ENCODE measurements around the gene RYR3.

DNA sequence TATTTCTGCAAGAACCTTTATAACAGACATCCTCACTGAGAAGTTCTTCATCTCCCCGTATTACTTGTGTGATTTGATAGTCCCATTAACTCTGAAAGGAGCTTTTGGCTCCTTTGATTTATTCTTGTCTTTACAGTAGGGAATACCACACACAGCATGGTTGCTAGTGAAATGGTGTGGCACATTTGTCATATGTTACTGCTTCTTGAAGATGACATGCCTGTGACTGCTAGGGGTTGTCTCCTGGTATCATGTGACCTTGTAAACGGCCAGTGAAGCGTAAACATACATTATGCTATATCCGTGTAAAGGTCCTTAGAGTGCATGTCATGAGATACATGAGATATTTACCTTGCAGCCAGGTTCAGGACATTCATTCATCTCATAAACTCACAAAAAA lies 197.9 kb downstream of the RYR3 start:
- TF ChIP-seq MTF2 (CRISPR knock-in tag; IDR thresholded peaks at IDR 0.05; ENCODE audit: borderline replicate concordance) = no peak
- TF ChIP-seq, protein P1, sequence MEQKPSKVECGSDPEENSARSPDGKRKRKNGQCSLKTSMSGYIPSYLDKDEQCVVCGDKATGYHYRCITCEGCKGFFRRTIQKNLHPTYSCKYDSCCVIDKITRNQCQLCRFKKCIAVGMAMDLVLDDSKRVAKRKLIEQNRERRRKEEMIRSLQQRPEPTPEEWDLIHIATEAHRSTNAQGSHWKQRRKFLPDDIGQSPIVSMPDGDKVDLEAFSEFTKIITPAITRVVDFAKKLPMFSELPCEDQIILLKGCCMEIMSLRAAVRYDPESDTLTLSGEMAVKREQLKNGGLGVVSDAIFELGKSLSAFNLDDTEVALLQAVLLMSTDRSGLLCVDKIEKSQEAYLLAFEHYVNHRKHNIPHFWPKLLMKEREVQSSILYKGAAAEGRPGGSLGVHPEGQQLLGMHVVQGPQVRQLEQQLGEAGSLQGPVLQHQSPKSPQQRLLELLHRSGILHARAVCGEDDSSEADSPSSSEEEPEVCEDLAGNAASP (CRISPR knock-in tag; IDR thresholded peaks at IDR 0.05; ENCODE audit: borderline replicate concordance) = no peak
- TF ChIP-seq, protein P2, sequence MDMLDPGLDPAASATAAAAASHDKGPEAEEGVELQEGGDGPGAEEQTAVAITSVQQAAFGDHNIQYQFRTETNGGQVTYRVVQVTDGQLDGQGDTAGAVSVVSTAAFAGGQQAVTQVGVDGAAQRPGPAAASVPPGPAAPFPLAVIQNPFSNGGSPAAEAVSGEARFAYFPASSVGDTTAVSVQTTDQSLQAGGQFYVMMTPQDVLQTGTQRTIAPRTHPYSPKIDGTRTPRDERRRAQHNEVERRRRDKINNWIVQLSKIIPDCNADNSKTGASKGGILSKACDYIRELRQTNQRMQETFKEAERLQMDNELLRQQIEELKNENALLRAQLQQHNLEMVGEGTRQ (IDR thresholded peaks at IDR 0.05; ENCODE audit: low read depth, low read length) = no peak
- TF ChIP-seq, protein P2 (CRISPR knock-in tag; IDR thresholded peaks at IDR 0.05; ENCODE audit: borderline replicate concordance) = no peak
- TF ChIP-seq STAT5B (CRISPR knock-in tag; IDR thresholded peaks at IDR 0.05) = no peak
- no peak for TF ChIP-seq IKZF1 (IDR thresholded peaks at IDR 0.05)
- no peak for TF ChIP-seq ZNF530 (CRISPR knock-in tag; IDR thresholded peaks at IDR 0.05; ENCODE audit: low read depth)
- TF ChIP-seq, protein P3, sequence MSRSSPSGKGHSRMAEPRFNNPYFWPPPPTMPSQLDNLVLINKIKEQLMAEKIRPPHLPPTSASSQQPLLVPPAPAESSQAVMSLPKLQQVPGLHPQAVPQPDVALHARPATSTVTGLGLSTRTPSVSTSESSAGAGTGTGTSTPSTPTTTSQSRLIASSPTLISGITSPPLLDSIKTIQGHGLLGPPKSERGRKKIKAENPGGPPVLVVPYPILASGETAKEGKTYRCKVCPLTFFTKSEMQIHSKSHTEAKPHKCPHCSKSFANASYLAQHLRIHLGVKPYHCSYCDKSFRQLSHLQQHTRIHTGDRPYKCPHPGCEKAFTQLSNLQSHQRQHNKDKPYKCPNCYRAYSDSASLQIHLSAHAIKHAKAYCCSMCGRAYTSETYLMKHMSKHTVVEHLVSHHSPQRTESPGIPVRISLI (CRISPR knock-in tag; IDR thresholded peaks at IDR 0.05; ENCODE audit: borderline replicate concordance) = no peak
- no peak for TF ChIP-seq ZNF550 (CRISPR knock-in tag; IDR thresholded peaks at IDR 0.05; ENCODE audit: borderline replicate concordance)
- TF ChIP-seq, protein P4, sequence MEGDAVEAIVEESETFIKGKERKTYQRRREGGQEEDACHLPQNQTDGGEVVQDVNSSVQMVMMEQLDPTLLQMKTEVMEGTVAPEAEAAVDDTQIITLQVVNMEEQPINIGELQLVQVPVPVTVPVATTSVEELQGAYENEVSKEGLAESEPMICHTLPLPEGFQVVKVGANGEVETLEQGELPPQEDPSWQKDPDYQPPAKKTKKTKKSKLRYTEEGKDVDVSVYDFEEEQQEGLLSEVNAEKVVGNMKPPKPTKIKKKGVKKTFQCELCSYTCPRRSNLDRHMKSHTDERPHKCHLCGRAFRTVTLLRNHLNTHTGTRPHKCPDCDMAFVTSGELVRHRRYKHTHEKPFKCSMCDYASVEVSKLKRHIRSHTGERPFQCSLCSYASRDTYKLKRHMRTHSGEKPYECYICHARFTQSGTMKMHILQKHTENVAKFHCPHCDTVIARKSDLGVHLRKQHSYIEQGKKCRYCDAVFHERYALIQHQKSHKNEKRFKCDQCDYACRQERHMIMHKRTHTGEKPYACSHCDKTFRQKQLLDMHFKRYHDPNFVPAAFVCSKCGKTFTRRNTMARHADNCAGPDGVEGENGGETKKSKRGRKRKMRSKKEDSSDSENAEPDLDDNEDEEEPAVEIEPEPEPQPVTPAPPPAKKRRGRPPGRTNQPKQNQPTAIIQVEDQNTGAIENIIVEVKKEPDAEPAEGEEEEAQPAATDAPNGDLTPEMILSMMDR (CRISPR knock-in tag; IDR thresholded peaks at IDR 0.05) = no peak
- no peak for TF ChIP-seq MXI1 (IDR thresholded peaks at IDR 0.05; ENCODE audit: borderline replicate concordance, low read depth, low read length)
- no peak for TF ChIP-seq KDM4B (CRISPR knock-in tag; IDR thresholded peaks at IDR 0.05)
- TF ChIP-seq, protein P5, sequence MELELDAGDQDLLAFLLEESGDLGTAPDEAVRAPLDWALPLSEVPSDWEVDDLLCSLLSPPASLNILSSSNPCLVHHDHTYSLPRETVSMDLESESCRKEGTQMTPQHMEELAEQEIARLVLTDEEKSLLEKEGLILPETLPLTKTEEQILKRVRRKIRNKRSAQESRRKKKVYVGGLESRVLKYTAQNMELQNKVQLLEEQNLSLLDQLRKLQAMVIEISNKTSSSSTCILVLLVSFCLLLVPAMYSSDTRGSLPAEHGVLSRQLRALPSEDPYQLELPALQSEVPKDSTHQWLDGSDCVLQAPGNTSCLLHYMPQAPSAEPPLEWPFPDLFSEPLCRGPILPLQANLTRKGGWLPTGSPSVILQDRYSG (CRISPR knock-in tag; IDR thresholded peaks at IDR 0.05) = no peak
- no peak for TF ChIP-seq EED (CRISPR knock-in tag; IDR thresholded peaks at IDR 0.05)

All from HepG2 (cell line).